NOMO-1 (cell line): Measurements from ENCODE around the gene DLG2.

ENCODE experiments used
- DNase-seq, 2 experiments: peaks; one replicate each; lab custom pipeline; 2025; ENCODE audit not compliant: unreplicated experiment in 2 of 2; lab: John Stamatoyannopoulos, UW

DLG2 gene

GRCh38 chr11:84924154-84924692 lies 702.9 kb downstream of the DLG2 start:
- no peak for DNase-seq

GRCh38 chr11:84923489-84923888 lies 703.7 kb downstream of the DLG2 start:
- DNase-seq, result no peak

- DNase-seq, result no peak
These were observed 704.3 kb downstream of the DLG2 start for GRCh38 chr11:84922836-84923235.

GRCh38 chr11:84922212-84922805 lies 704.8 kb downstream of the DLG2 start:
- no peak for DNase-seq

- DNase-seq, result no peak
These were observed 712.6 kb downstream of the DLG2 start for GRCh38 chr11:84914511-84914910.

GRCh38 chr11:84909740-84910139 lies 717.4 kb downstream of the DLG2 start:
- no peak for DNase-seq

GRCh38 chr11:84906995-84907394 lies 720.1 kb downstream of the DLG2 start:
- no peak for DNase-seq

- no peak for DNase-seq
These were observed 721.7 kb downstream of the DLG2 start for GRCh38 chr11:84905411-84905810.

- no peak for DNase-seq
These were observed 724.7 kb downstream of the DLG2 start for GRCh38 chr11:84902445-84902844.

- no peak for DNase-seq
These were observed 725.2 kb downstream of the DLG2 start for GRCh38 chr11:84901991-84902390.

GRCh38 chr11:84899740-84900139 lies 727.4 kb downstream of the DLG2 start:
- no peak for DNase-seq

GRCh38 chr11:84899134-84899533 lies 728.0 kb downstream of the DLG2 start:
- no peak for DNase-seq

- no peak for DNase-seq
These were observed 732.5 kb downstream of the DLG2 start for GRCh38 chr11:84894666-84895065.

- no peak for DNase-seq
These were observed 736.5 kb downstream of the DLG2 start for GRCh38 chr11:84890676-84891075.

GRCh38 chr11:84889556-84889955 lies 737.6 kb downstream of the DLG2 start:
- no peak for DNase-seq

GRCh38 chr11:84887055-84887629 lies 740.0 kb downstream of the DLG2 start:
- no peak for DNase-seq

GRCh38 chr11:84886344-84886743 lies 740.8 kb downstream of the DLG2 start:
- no peak for DNase-seq

- no peak for DNase-seq
These were observed 742.3 kb downstream of the DLG2 start for GRCh38 chr11:84884836-84885235.

- no peak for DNase-seq
These were observed 745.1 kb downstream of the DLG2 start for GRCh38 chr11:84882056-84882455.

- no peak for DNase-seq
These were observed 756.0 kb downstream of the DLG2 start for GRCh38 chr11:84871116-84871515.

GRCh38 chr11:84870486-84870885 lies 756.7 kb downstream of the DLG2 start:
- no peak for DNase-seq

- DNase-seq, result no peak
These were observed 760.2 kb downstream of the DLG2 start for GRCh38 chr11:84866922-84867321.
